ENCODE data around the gene SIGLEC11.

GRCh38 chr19:49908480-49909420 lies 52.2 kb downstream of the SIGLEC11 start:
- no peak for TF ChIP-seq EZH2 (IDR thresholded peaks at IDR 0.05; ENCODE audit: low read length, unreplicated experiment)
- TF ChIP-seq, protein P1, sequence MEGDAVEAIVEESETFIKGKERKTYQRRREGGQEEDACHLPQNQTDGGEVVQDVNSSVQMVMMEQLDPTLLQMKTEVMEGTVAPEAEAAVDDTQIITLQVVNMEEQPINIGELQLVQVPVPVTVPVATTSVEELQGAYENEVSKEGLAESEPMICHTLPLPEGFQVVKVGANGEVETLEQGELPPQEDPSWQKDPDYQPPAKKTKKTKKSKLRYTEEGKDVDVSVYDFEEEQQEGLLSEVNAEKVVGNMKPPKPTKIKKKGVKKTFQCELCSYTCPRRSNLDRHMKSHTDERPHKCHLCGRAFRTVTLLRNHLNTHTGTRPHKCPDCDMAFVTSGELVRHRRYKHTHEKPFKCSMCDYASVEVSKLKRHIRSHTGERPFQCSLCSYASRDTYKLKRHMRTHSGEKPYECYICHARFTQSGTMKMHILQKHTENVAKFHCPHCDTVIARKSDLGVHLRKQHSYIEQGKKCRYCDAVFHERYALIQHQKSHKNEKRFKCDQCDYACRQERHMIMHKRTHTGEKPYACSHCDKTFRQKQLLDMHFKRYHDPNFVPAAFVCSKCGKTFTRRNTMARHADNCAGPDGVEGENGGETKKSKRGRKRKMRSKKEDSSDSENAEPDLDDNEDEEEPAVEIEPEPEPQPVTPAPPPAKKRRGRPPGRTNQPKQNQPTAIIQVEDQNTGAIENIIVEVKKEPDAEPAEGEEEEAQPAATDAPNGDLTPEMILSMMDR (conservative IDR thresholded peaks at IDR 0.05; ENCODE audit: low read depth, low read length) = no peak
- no peak for TF ChIP-seq EZH2phosphoT487 (IDR thresholded peaks at IDR 0.05; ENCODE audit: borderline replicate concordance, low read length)

Measured in PC-3 (cell line).